ENCODE data around the gene COMMD2.

GRCh38 chr3:149723781-149724180, 28.5 kb downstream of the COMMD2 start:
- TF ChIP-seq CTCF (IDR thresholded peaks at IDR 0.05) (no peak), POLR2A (IDR thresholded peaks at IDR 0.05) (no peak), POLR2AphosphoS5 (IDR thresholded peaks at IDR 0.05) (no peak)

All from prostate gland (tissue), 2 donors.